ENCODE data around the gene ZFAND3. TPM values are rescaled to one million over a fixed set of nuclear protein-coding genes. Genes with fewer than 3 reads are reported as not detected.

ZFAND3 gene
- total RNA-seq, 4 donors from 2014 or later = 45.0 to 55.2 (median 49.5) TPM

- TF ChIP-seq CTCF (IDR thresholded peaks at IDR 0.05 in 4 of 5, conservative IDR thresholded peaks at IDR 0.05 in 1 of 5) (no peak), POLR2A (IDR thresholded peaks at IDR 0.05) (no peak)
- DNase-seq = no peak
- H3K4me3 ChIP-seq = no peak overlapping the region
- intact Hi-C loops (cut with DNase I; ENCODE audit: low total_unique reads) (no loop called here), in situ Hi-C loops (cut with MboI; ENCODE audit: low sequenced_read_pairs in 4 of 4) (no loop called here)
- peak overlapping the region in 1 of 4 donors; percentile 5 for H3K27ac ChIP-seq
- peaks cover 32 to 52% of the 10 kb centered on the region in 2 donors for H3K4me1 ChIP-seq
- H3K36me3 ChIP-seq = no peaks in the 10 kb centered on the region
- ATAC-seq = peak in 1 of 2 donors; percentile 42
- H3K27me3 ChIP-seq = no peaks in the 10 kb centered on the region
- H3K9me3 ChIP-seq = no peaks in the 10 kb centered on the region
Observed at GRCh38 chr6:37845026-37845911, 25.7 kb downstream of the ZFAND3 start.

GRCh38 chr6:37845930-37846329 lies 26.4 kb downstream of the ZFAND3 start:
- H3K4me1 ChIP-seq = peaks cover 33 to 46% of the 10 kb centered on the region in 2 donors
- no peak overlapping the region for H3K4me3 ChIP-seq
- H3K27ac ChIP-seq = peak overlapping the region in 1 of 4 donors; percentile 5
- intact Hi-C loops (cut with DNase I; ENCODE audit: low total_unique reads) = no loop called here
- no peaks in the 10 kb centered on the region for H3K36me3 ChIP-seq
- H3K27me3 ChIP-seq = no peaks in the 10 kb centered on the region
- no peaks in the 10 kb centered on the region for H3K9me3 ChIP-seq
- in situ Hi-C loops (cut with MboI; ENCODE audit: low sequenced_read_pairs in 4 of 4) = no loop called here
- DNase-seq (no peak), ATAC-seq (peak in 1 of 2 donors; percentile 48)
- TF ChIP-seq POLR2A (IDR thresholded peaks at IDR 0.05) = no peak
- no peak for TF ChIP-seq CTCF (IDR thresholded peaks at IDR 0.05 in 4 of 5, conservative IDR thresholded peaks at IDR 0.05 in 1 of 5)

- TF ChIP-seq POLR2A (IDR thresholded peaks at IDR 0.05) = no peak
- TF ChIP-seq CTCF (IDR thresholded peaks at IDR 0.05 in 4 of 5, conservative IDR thresholded peaks at IDR 0.05 in 1 of 5) = no peak
- Histone ChIP-seq H3K36me3 (no peaks in the 10 kb centered on the region), H3K4me3 (no peak overlapping the region), H3K27me3 (no peaks in the 10 kb centered on the region), H3K4me1 (peaks cover 51 to 57% of the 10 kb centered on the region in 2 donors), H3K27ac (no peak overlapping the region), H3K9me3 (no peaks in the 10 kb centered on the region)
- intact Hi-C loops (cut with DNase I; ENCODE audit: low total_unique reads) (no loop called here), in situ Hi-C loops (cut with MboI; ENCODE audit: low sequenced_read_pairs in 4 of 4) (no loop called here)
- ATAC-seq = no peak
- DNase-seq = no peak
Observed at GRCh38 chr6:37847704-37848103, 28.2 kb downstream of the ZFAND3 start.

GRCh38 chr6:37848371-37848770 lies 28.8 kb downstream of the ZFAND3 start:
- Histone ChIP-seq H3K4me1 (peaks cover 50 to 56% of the 10 kb centered on the region in 2 donors), H3K27ac (no peak overlapping the region), H3K4me3 (no peak overlapping the region), H3K9me3 (no peaks in the 10 kb centered on the region), H3K27me3 (no peaks in the 10 kb centered on the region), H3K36me3 (no peaks in the 10 kb centered on the region)
- DNase-seq (no peak), ATAC-seq (no peak)
- in situ Hi-C loops (cut with MboI; ENCODE audit: low sequenced_read_pairs in 4 of 4) = no loop called here
- intact Hi-C loops (cut with DNase I; ENCODE audit: low total_unique reads) = no loop called here
- no peak for TF ChIP-seq CTCF (IDR thresholded peaks at IDR 0.05 in 4 of 5, conservative IDR thresholded peaks at IDR 0.05 in 1 of 5)
- TF ChIP-seq POLR2A (IDR thresholded peaks at IDR 0.05) = no peak

Data from gastrocnemius medialis (tissue), 4 donors.